Testis (tissue), 3 donors: ENCODE data around the gene AMIGO1. TPM values are rescaled to one million over a fixed set of nuclear protein-coding genes. Genes with fewer than 3 reads are reported as not detected.

Source experiments
- DNase-seq: peaks from one replicate; pipeline ENCODE4 v3.0.0-alpha.2; 2019
- H3K27ac ChIP-seq, 2 donors: fragments of 200-600 bp; sonication (generic); one replicate each; pipeline ENCODE4 v1.5.1; 2019
- H3K27me3 ChIP-seq: fragments of 200-600 bp; sonication (generic); one replicate; pipeline ENCODE4 v1.5.1; 2019
- H3K36me3 ChIP-seq: fragments of 200-600 bp; sonication (generic); one replicate; pipeline ENCODE4 v1.5.1; 2017; ENCODE audit warnings: low read depth; ENCODE audit errors: missing control alignments
- H3K4me1 ChIP-seq: fragments of 200-600 bp; sonication (generic); one replicate; pipeline ENCODE4 v1.5.1; 2019
- H3K4me3 ChIP-seq, 2 donors: fragments of 200-600 bp; sonication (generic); one replicate each; pipeline ENCODE4 v1.5.1; 2017 to 2019
- H3K9me3 ChIP-seq: fragments of 200-600 bp; sonication (generic); one replicate; pipeline ENCODE4 v1.5.1; 2017
- CTCF ChIP-seq, 3 experiments: fragments of 450-650 bp in 2 of 3; fragments of 200-600 bp in 1 of 3; sonication (generic) in 1 of 3; IDR thresholded peaks; one replicate each; pipeline ENCODE4 v1.5.1; 2016 to 2019; ENCODE audit warnings: antibody characterized with exemption in 3 of 3, mild to moderate bottlenecking in 2 of 3, moderate library complexity in 1 of 3
- POLR2A ChIP-seq: fragments of 450-650 bp; IDR thresholded peaks from one replicate; pipeline ENCODE4 v1.6.1; 2017; ENCODE audit warnings: antibody characterized with exemption, mild to moderate bottlenecking, moderate library complexity
- WGBS, 2 donors: methylation state at CpG; one replicate each; pipeline ENCODE4 v1.1.5; 2018; 5-methylcytosine and 5-hydroxymethylcytosine counted together
- intact Hi-C: fragments of 100-400 bp; cut with DNase I; formaldehyde crosslinking; loops from one replicate; pipeline ENCODE4 v1.15.1; 2023; ENCODE audit warnings: low total_unique reads
- polyA plus RNA-seq: library from polyadenylated mRNA; stranded (reverse); fragments of 350-450 nt; fragmentation: Illumina TruSeq; extraction: RNeasy Lipid Tissue Mini Kit (QIAGEN cat#74804); gene quantifications from one replicate; pipeline ENCODE4 v1.2.3, GENCODE V29; 2014; ENCODE audit warnings: low read depth, low replicate concordance; ENCODE audit not compliant: insufficient read depth
- total RNA-seq, 2 donors: library from RNA; depleted of rRNA; stranded (reverse); fragments of >200 nt; gene quantifications; one replicate each; pipeline ENCODE4 v1.2.3, GENCODE V29; 2016

Gene AMIGO1
- total and polyA plus RNA-seq, 3 donors from 2014 or later: 5.1 to 6.7 (median 6.0) TPM

- H3K27ac ChIP-seq: peak overlapping the region in 1 of 2 donors; percentile 40
- TF ChIP-seq POLR2A: no peak
- TF ChIP-seq CTCF (IDR thresholded peaks at IDR 0.05): peak; percentile 50 to 60 (median 55)
- no peaks in the 10 kb centered on the region for H3K27me3 ChIP-seq
- peaks cover 44% of the 10 kb centered on the region for H3K4me1 ChIP-seq
- H3K4me3 ChIP-seq: no peak overlapping the region
- DNase-seq: peak; percentile 61
- no peaks in the 10 kb centered on the region for H3K36me3 ChIP-seq
- intact Hi-C loops: no loop called here
- WGBS, 2 donors: 37 to 62% methylated on average over 5 to 12 of the region's 12 CpGs
- H3K9me3 ChIP-seq: no peaks in the 10 kb centered on the region
These were observed 11.2 kb downstream of the AMIGO1 start for GRCh38 chr1:109498161-109498801.

GRCh38 chr1:109497449-109498160 lies 11.9 kb downstream of the AMIGO1 start:
- Histone ChIP-seq H3K4me1 (peaks cover 46% of the 10 kb centered on the region), H3K27me3 (no peaks in the 10 kb centered on the region), H3K4me3 (no peak overlapping the region), H3K36me3 (no peaks in the 10 kb centered on the region), H3K27ac (peak overlapping the region; percentile 40 to 45), H3K9me3 (no peaks in the 10 kb centered on the region)
- WGBS, 2 donors: 39 to 56% methylated on average over 8 to 9 of the region's 9 CpGs
- no peak for DNase-seq
- TF ChIP-seq POLR2A (no peak), CTCF (IDR thresholded peaks at IDR 0.05) (no peak)
- intact Hi-C loops: no loop called here

- Histone ChIP-seq H3K4me1 (peaks cover 47% of the 10 kb centered on the region), H3K36me3 (no peaks in the 10 kb centered on the region), H3K9me3 (no peaks in the 10 kb centered on the region), H3K27me3 (no peaks in the 10 kb centered on the region), H3K4me3 (no peak overlapping the region), H3K27ac (no peak overlapping the region)
- TF ChIP-seq POLR2A (no peak), CTCF (IDR thresholded peaks at IDR 0.05) (no peak)
- intact Hi-C loops: no loop called here
- no peak for DNase-seq
- WGBS, 2 donors: 89 to 93% methylated on average over 3 to 7 of the region's 7 CpGs
These were observed 13.8 kb downstream of the AMIGO1 start for GRCh38 chr1:109495738-109496137.

- no peaks in the 10 kb centered on the region for H3K27me3 ChIP-seq
- intact Hi-C loops: loop anchor here (5.0 kb wide), 1 partner anchor 38 kb away; no protein-coding TSS in a partner anchor
- WGBS, 2 donors: 0 to 1% methylated on average over 4 to 41 of the region's 44 CpGs
- H3K9me3 ChIP-seq: no peaks in the 10 kb centered on the region
- peak within 1 kb of the TSS; percentile 6 to 68 for H3K27ac ChIP-seq
- DNase-seq: peak; percentile 89
- H3K36me3 ChIP-seq: no peaks in the 10 kb centered on the region
- H3K4me3 ChIP-seq: peak within 1 kb of the TSS; percentile 67 to 77
- TF ChIP-seq CTCF (IDR thresholded peaks at IDR 0.05): peak; percentile 86 to 90 (median 89)
- TF ChIP-seq POLR2A: no peak
- peaks cover 39% of the 10 kb centered on the region for H3K4me1 ChIP-seq
These were observed 15.6 kb downstream of the AMIGO1 start, which contains the start of gene CYB561D1 for GRCh38 chr1:109493805-109494539. Gene CYB561D1 (plus strand): TSS chr1:109494094. CDS start chr1:109494140, 46 bp downstream.
